T-helper 1 cell treated with Interleukin-12 subunit alpha and Interleukin-12 subunit beta and Interleukin-4 antibody, amounts not matched to agents 30 ng/mL and 1 ng/mL, for 36 hours (primary cell): ENCODE results near the gene BCR. TPM values are rescaled to one million over a fixed set of nuclear protein-coding genes. Genes with fewer than 3 reads are reported as not detected.
"Not testable (repeated sequence)": the region's sequence is repeated elsewhere in the genome, so short reads cannot be mapped to it uniquely, and the experiment has no call there.

Source experiments
- intact Hi-C: fragments of 100-400 bp; cut with micrococcal nuclease; formaldehyde crosslinking; loops from one replicate; pipeline ENCODE4 v1.15.1; 2024
- total RNA-seq: library from RNA; stranded (reverse); gene quantifications from 2 replicates; pipeline ENCODE4 v1.2.3, GENCODE V29; 2022

The BCR gene
- total RNA-seq, 1 donor from 2014 or later: 67.7 TPM

GRCh38 chr22:23306926-23307325 is 126.6 kb downstream of the BCR start:
- intact Hi-C loops: no loop called here

- intact Hi-C loops: not testable (repeated sequence)
These were observed 127.2 kb downstream of the BCR start for GRCh38 chr22:23307511-23307910.

- intact Hi-C loops: not testable (repeated sequence)
These were observed 129.0 kb downstream of the BCR start for GRCh38 chr22:23309261-23309660.

- intact Hi-C loops: loop anchor here (10.0 kb wide), 1 partner anchor 224 kb away; no protein-coding TSS in a partner anchor
These were observed 130.3 kb downstream of the BCR start for GRCh38 chr22:23310443-23311097.

- intact Hi-C loops: loop anchor here (10.0 kb wide), 1 partner anchor 223 kb away; no protein-coding TSS in a partner anchor
These were observed 131.5 kb downstream of the BCR start for GRCh38 chr22:23311635-23312420.

GRCh38 chr22:23313791-23314567 is 133.7 kb downstream of the BCR start:
- intact Hi-C loops: loop anchor here (10.0 kb wide), 1 partner anchor 221 kb away; no protein-coding TSS in a partner anchor

- intact Hi-C loops: loop anchor here (1.0 to 10.0 kb wide), 2 partner anchors 71 to 219 kb away; no protein-coding TSS in a partner anchor
These were observed 135.1 kb downstream of the BCR start for GRCh38 chr22:23315341-23315917.

GRCh38 chr22:23316596-23316995 is 136.3 kb downstream of the BCR start:
- intact Hi-C loops: loop anchor here (10.0 kb wide), 1 partner anchor 218 kb away; no protein-coding TSS in a partner anchor

- intact Hi-C loops: loop anchor here (10.0 kb wide), 1 partner anchor 216 kb away; no protein-coding TSS in a partner anchor
These were observed 138.0 kb downstream of the BCR start for GRCh38 chr22:23318316-23318715.

GRCh38 chr22:23322497-23323080 is 142.3 kb downstream of the BCR start:
- intact Hi-C loops: not testable (repeated sequence)

GRCh38 chr22:23323960-23324688 is 143.8 kb downstream of the BCR start:
- intact Hi-C loops: not testable (repeated sequence)

- intact Hi-C loops: no loop called here
These were observed 144.9 kb downstream of the BCR start for GRCh38 chr22:23325183-23325582.

- intact Hi-C loops: not testable (repeated sequence)
These were observed 153.5 kb downstream of the BCR start for GRCh38 chr22:23333822-23334221.

- intact Hi-C loops: not testable (repeated sequence)
These were observed 157.4 kb downstream of the BCR start for GRCh38 chr22:23337672-23338071.

- intact Hi-C loops: not testable (repeated sequence)
These were observed 161.8 kb downstream of the BCR start for GRCh38 chr22:23341942-23342695.

- intact Hi-C loops: no loop called here
These were observed 171.0 kb downstream of the BCR start for GRCh38 chr22:23351321-23351720.

- intact Hi-C loops: no loop called here
These were observed 172.7 kb downstream of the BCR start for GRCh38 chr22:23353004-23353403.

GRCh38 chr22:23353696-23354095 is 173.4 kb downstream of the BCR start:
- intact Hi-C loops: no loop called here

GRCh38 chr22:23356094-23356493 is 175.8 kb downstream of the BCR start:
- intact Hi-C loops: no loop called here
